Measurements from ENCODE around the gene MYH7B. TPM values are rescaled to one million over a fixed set of nuclear protein-coding genes. Genes with fewer than 3 reads are reported as not detected.
A peak's percentile ranks its signal among the peaks of the same experiment; 100 is the strongest.

MYH7B gene
- total RNA-seq, 3 donors from 2014 or later = 0.66 to 1.1 (median 0.73) TPM

GRCh38 chr20:34925341-34925740, 30.3 kb upstream of the MYH7B start:
- no peaks in the 10 kb centered on the region for H3K9me3 ChIP-seq
- no peak overlapping the region for H3K27ac ChIP-seq
- H3K27me3 ChIP-seq = no peaks in the 10 kb centered on the region
- DNase-seq (ENCODE audit: low spot score in 2 of 2) = no peak
- H3K4me1 ChIP-seq = no peaks in the 10 kb centered on the region
- intact Hi-C loops (cut with DNase I; ENCODE audit: low total_unique reads) = no loop called here
- no peaks in the 10 kb centered on the region for H3K36me3 ChIP-seq
- no peak overlapping the region for H3K4me3 ChIP-seq
- TF ChIP-seq POLR2A (IDR thresholded peaks at IDR 0.05) (no peak), CTCF (IDR thresholded peaks at IDR 0.05) (no peak), POLR2AphosphoS5 (IDR thresholded peaks at IDR 0.05) (no peak)

DNA sequence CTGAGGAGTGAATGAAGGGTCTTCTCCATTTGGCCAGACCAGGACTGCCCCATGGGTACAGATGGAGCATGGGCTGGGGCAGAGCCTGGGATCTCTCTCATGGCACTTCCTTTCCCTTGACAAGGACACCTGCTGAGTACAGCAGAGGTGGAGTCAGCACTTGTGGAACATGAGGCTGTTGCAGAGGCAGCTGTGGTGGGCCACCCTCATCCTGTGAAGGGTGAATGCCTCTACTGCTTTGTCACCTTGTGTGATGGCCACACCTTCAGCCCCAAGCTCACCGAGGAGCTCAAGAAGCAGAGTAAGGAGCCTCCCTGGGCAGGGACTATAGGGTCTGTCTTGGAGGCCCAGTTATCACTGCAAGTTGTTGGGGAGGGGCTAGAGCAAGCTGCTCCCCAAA, 29.7 kb upstream of the MYH7B start:
- intact Hi-C loops (cut with DNase I; ENCODE audit: low total_unique reads) = no loop called here
- H3K36me3 ChIP-seq = no peaks in the 10 kb centered on the region
- DNase-seq (ENCODE audit: low spot score in 2 of 2) = no peak
- no peak overlapping the region for H3K4me3 ChIP-seq
- H3K27me3 ChIP-seq = no peaks in the 10 kb centered on the region
- TF ChIP-seq POLR2A (IDR thresholded peaks at IDR 0.05) (no peak), POLR2AphosphoS5 (IDR thresholded peaks at IDR 0.05) (no peak), CTCF (IDR thresholded peaks at IDR 0.05) (no peak)
- peak overlapping the region in 1 of 2 donors; percentile 66 for H3K27ac ChIP-seq
- no peaks in the 10 kb centered on the region for H3K9me3 ChIP-seq
- H3K4me1 ChIP-seq = no peaks in the 10 kb centered on the region

DNA sequence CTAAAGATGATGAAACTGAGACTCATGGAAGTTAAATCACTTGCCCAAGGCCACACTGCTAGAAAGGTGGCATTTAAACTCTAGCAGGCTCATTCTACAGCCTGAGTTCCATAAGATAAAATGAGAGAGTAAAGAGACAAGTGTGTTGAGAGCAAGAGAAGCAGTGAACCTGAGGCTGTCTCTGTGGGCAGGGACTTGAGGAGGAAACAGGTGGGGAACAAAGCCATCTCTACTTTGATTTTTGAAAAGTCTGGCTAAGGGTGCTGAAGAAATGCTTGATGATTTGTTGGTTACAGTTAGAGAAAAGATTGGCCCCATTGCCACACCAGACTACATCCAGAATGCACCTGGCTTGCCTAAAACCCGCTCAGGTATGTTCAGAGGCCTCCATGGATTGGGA, 29.1 kb upstream of the MYH7B start:
- TF ChIP-seq POLR2AphosphoS5 (IDR thresholded peaks at IDR 0.05) = no peak
- no peak for TF ChIP-seq POLR2A (IDR thresholded peaks at IDR 0.05)
- TF ChIP-seq CTCF (IDR thresholded peaks at IDR 0.05) = no peak
- no peaks in the 10 kb centered on the region for H3K9me3 ChIP-seq
- H3K4me1 ChIP-seq = no peaks in the 10 kb centered on the region
- peak overlapping the region; percentile 66 to 76 for H3K27ac ChIP-seq
- no peaks in the 10 kb centered on the region for H3K36me3 ChIP-seq
- H3K27me3 ChIP-seq = no peaks in the 10 kb centered on the region
- no peak for DNase-seq (ENCODE audit: low spot score in 2 of 2)
- intact Hi-C loops (cut with DNase I; ENCODE audit: low total_unique reads) = no loop called here
- no peak overlapping the region for H3K4me3 ChIP-seq

DNA sequence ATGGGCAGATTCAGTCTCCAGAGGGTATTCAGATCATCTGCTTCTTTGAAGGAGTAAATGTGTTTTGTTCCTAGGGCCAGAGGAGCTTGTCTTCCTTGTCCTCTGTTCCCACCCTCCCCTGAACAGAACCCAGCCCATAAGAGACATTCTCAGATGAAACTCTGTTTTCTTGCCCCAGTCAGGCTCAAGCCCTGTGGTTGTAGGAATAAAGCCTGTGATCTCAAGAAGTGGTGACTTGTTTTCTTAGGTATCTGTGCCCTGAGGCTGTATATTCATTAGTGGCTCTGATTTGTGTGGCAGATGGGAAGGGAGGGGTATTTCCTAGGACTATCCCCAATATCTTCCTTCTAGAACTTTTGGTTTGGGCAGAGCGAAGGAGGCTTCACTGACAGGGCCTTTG, 27.9 kb upstream of the MYH7B start:
- no peak for DNase-seq (ENCODE audit: low spot score in 2 of 2)
- H3K4me3 ChIP-seq = no peak overlapping the region
- no peaks in the 10 kb centered on the region for H3K4me1 ChIP-seq
- no peaks in the 10 kb centered on the region for H3K27me3 ChIP-seq
- no peaks in the 10 kb centered on the region for H3K9me3 ChIP-seq
- TF ChIP-seq POLR2A (IDR thresholded peaks at IDR 0.05) (no peak), CTCF (IDR thresholded peaks at IDR 0.05) (no peak), POLR2AphosphoS5 (IDR thresholded peaks at IDR 0.05) (no peak)
- intact Hi-C loops (cut with DNase I; ENCODE audit: low total_unique reads) = no loop called here
- H3K27ac ChIP-seq = peak overlapping the region; percentile 66 to 76
- no peaks in the 10 kb centered on the region for H3K36me3 ChIP-seq

- Histone ChIP-seq H3K36me3 (no peaks in the 10 kb centered on the region), H3K4me3 (no peak overlapping the region), H3K27ac (peak overlapping the region; percentile 66 to 76), H3K4me1 (no peaks in the 10 kb centered on the region), H3K27me3 (no peaks in the 10 kb centered on the region), H3K9me3 (no peaks in the 10 kb centered on the region)
- TF ChIP-seq POLR2A (IDR thresholded peaks at IDR 0.05) (no peak), CTCF (IDR thresholded peaks at IDR 0.05) (no peak), POLR2AphosphoS5 (IDR thresholded peaks at IDR 0.05) (no peak)
- no peak for DNase-seq (ENCODE audit: low spot score in 2 of 2)
- intact Hi-C loops (cut with DNase I; ENCODE audit: low total_unique reads) = no loop called here
Observed at GRCh38 chr20:34928411-34928810, 27.3 kb upstream of the MYH7B start.
